ENCODE results near the gene TIAM2.
A peak's percentile ranks its signal among the peaks of the same experiment; 100 is the strongest.
"Not testable (repeated sequence)": the region's sequence is repeated elsewhere in the genome, so short reads cannot be mapped to it uniquely, and the experiment has no call there.

Gene TIAM2

DNA sequence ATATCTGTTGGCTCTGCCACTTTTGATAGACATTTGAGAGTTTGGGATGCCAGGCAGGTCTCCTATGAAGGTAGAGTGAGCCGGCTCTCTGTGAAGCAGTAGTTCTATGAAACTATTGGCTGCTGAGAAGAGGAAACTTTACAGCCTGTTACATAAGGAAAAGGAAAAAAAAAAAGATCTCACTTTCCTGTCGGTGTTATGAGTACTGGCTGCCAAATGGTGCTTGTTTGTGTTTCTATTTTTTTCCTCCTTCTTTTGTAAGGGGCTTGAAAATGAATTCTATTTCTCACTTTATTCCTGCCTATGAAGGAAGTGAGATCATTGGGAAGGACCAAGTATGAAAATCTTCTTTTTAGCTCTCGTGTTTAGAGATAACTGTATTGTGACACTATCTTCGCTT is 195.6 kb downstream of the TIAM2 start:
- no peak for FAIRE-seq
- no peak for DNase-seq (ENCODE audit: low spot score)

DNA sequence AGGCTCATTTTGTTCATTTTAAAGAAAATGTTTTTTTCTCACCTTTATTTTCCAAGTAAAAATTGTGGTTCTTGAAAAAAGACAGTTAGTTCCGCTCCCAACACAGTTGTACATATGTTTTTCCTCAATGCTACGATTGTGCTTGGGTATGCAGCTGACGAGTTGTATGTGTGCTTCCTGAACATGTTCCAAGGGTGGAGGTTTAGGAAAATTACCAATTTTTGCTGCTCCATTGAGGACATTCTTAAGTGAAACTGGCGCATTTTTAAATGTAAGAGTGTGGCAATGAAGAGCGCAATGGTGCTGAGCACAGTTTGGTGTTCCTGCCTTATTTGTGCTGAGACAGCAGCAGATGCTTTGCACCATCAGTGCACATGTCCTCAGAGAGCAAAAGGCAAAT is 198.4 kb downstream of the TIAM2 start:
- DNase-seq (ENCODE audit: low spot score) (no peak), FAIRE-seq (no peak)

DNA sequence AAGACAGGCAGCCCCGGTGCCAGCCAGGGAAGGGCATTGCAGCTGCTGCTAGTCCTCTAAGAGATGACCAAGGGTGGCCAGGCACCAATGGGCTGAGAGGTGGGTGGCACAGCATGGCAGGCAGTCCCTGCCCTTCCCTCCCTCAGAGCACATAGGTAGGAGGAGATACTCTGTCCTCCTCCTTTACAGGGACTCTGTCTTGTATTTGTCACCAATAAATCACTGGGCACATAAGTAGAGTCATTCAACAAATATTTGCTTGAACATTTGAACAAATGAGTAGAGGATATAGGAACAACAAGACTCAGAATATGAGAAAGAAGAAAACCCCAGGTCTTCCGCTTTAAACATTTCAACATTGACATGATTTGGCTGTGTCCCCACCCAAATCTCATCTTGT is 199.3 kb downstream of the TIAM2 start:
- DNase-seq (ENCODE audit: low spot score) = no peak
- FAIRE-seq = no peak

DNA sequence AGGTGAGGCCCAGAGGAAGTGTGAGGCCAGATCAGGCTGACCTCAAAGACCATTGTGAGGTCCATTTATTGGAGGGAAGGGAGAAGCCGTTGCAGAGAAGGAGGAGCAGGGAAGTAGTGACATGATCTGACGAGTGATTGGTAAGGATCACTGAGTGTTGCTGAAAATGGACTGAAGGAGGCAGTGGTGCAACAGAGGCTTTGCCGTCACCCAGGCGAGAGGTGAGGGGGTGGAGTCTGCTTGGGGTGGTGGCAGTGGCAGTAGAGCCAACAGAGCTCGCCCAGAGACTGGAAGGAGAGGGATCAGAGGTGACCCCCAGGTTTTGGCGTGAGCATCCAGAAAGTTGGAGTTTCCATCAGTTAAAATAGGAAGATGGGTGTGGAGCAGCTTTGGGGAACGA is 200.8 kb downstream of the TIAM2 start:
- FAIRE-seq = no peak

DNA sequence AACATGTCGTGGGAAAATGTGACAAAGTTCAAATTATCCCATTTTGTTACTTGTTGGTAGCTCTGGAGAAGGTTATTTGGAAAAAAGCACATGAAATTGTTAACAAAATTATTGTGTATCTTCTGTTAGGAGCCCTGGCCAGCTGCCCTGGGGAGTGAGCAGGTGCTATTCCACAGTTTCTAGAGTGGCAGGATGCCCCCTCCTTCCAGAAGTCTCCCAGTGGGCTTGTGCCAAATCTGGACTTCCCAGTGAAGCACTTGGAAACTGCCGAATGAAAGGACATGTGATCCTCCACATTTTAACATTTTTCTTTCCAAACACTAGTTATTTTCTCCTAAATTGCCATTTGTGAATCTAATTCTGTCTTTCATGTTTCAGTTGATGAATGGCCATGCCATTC is 201.8 kb downstream of the TIAM2 start:
- FAIRE-seq (no peak), DNase-seq (ENCODE audit: low spot score) (no peak)

More for the DNA sequence above, 200.8 kb downstream of the TIAM2 start:
- no peak for DNase-seq (ENCODE audit: low spot score)

DNA sequence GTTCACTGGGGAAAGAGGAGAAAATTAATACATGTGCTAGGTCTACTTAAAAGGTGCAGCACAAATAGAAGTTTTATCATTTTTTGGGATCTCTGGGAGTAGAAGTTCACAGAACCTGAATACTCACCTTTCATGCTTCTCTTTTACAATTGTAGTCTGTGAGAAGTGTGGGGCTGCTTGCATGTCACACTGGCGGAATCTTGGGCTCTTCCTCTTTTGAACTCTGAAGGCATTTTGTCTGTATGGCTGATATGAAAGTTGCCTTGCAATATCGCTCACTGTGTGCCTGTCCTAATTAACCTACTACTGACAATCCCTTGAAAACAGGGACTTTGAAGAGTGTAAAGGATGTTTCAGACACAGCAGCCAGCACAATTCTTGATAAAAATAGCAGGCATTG is 202.8 kb downstream of the TIAM2 start:
- FAIRE-seq (no peak), DNase-seq (ENCODE audit: low spot score) (no peak)

DNA sequence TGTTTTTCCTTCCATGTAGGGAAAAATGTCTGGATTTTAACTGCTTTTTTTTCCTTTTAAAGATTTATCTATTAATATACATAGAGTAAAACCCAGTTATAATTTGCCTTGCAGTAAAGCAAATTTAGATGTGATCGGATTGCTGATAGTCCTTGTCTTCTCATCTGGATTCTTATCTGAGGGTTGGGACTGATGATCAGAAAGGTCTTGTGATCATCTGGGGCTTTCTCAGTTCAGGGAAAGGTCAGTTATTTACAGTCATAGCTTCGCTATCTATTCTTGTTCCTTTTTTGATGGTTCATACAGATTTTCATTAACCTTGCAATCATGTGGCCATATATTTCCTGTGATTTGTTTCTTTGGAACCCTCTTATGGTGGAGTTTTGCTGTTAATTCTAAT is 204.9 kb downstream of the TIAM2 start:
- DNase-seq (ENCODE audit: low spot score) (no peak), FAIRE-seq (no peak)

DNA sequence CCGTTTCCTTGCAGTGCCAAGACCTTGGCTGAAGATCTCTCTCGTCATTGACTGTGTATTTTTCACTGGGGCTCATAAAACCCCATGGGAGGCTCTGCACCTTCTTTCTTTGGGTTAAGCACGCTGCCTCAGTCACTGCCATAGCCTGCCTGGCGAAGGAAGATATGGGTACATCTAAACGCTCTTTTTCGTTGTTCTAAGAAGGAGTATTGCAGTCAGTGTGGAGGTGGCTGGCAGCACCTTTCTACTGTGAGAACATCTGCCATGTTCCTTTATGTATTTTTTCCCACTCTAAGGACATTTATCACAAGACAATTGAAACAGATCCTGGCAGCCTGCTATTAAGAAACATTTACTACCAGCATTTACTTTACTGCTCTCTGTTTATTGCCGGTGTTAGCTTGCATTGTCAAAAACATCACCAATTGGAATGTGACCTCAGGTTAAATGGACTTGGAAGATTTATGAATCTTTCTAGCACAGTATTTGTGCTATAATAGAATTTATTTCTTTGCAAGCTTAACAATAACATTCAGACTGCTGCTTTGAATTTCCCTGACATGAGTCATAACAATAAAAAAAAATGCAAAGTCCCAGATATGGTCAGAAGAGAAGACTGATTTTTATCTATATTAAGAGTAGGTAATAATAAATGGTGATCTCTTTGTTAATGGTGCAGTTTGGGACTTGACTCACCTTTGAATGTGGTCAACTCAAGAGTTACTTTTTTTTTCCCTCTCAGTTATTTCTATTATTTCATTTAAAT is 206.5 kb downstream of the TIAM2 start:
- FAIRE-seq (no peak), DNase-seq (ENCODE audit: low spot score) (peak; percentile 54)

DNA sequence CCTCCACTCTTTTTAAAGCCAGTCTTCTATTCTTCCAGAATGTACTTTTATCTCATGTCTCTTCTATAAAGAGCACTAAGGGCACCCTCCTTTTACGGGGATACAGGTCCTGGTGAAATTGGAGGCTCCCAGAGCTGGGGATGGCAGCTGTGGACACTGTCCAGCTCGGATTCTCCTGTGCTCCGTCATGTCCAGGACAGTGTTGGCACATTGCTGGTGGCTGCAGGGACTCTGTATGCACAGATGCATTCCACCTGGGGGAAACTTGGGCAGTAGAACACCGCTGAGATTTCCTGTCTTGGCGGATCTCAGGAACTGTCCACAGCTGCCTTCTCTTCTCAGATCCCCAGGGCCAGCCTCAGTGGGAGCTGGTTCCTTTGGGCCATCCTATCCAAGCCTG is 212.1 kb downstream of the TIAM2 start:
- FAIRE-seq = no peak
- no peak for DNase-seq (ENCODE audit: low spot score)

DNA sequence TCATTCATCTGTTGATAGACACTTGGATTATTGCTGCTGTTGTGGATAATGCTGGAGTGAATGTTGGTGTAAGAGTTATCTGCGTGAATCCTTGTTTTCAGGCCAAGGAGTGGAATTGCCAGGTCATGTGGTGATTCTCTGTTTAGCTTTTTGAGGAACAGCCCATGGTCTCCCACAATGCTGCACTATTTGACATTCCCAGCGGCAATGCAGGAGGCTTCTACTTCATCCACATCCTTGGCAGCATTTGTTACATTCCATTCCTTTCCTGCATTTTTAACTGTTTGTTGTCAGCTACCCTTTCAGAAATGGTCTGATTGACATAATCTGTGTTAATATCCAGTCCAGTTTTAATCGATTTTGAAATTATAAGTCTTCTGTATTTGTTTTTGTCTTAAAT is 217.0 kb downstream of the TIAM2 start:
- FAIRE-seq (no peak), DNase-seq (ENCODE audit: low spot score) (no peak)

DNA sequence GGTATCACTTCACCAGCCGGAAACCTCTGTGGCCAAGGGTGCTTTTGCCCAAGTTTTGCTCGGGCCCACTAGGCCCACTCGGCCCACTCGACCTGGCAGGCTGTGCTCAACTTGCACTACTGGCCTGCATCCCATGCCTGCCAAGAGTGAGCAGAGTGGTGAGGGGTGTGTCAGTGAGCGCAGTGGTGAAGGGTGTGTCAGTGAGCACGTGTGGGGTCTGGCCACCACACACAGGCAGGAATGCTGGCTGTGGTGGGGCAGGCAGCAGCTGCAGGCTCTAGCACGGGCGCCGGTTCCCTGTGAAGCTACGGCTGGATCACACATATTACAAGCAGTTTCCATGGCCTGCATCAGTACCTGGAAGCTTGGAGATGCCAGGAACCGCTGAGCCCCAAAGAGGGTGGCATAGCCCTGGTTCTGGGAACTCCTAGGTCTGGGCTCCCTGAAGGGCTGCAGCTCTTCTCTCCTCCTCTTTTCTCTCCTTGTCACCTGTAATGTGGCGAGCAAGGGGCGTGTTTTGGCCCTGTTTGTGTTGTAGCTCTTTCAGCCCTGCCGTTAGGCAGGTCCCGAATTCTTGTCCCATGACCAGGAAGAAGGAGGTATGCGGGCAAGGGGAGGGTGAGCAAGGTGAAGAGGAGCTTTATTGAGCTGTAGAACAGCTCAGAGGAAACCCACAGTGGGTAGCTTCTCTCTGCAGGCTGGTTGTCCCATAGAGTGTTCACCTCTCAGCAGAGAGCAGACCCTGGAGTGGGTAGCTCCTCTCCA is 217.7 kb downstream of the TIAM2 start:
- FAIRE-seq (peak; percentile 94), DNase-seq (ENCODE audit: low spot score) (peak; percentile 69)

DNA sequence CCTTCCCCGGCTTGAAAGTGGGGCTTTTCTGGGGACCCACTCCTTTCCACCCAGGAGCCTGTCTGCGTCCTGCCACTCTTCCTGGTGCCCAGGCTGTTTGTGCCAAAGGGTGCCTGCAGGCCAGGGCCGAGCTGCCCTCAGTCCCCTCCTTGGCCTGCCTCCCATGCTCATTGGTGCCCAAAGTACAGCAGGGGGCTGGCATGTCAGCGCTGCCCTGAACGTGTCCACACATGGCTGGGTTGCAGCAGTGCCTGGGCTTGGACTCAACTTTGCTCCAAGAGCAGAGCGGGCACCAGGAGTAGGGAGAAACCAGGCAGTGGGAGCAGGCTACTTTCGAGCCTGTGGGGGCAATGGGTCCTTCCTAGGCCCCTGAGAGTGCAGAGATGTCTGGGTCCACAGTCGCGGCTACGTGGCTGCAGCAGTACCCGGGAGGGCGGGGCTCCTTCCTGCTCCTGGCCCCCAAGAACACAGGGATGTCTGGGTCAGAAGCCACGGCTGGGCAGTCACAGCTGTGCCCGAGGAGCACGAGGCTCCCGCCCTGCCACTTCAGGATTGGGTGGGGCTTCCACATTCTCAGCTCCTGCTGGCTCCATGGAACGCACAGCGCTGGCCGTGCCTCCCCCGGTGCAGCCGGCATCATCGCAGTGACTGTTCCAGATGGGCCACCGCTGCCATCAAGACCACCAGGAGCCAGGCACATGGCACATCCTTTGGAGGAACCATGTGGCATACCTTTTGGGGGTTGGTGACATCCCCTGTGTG is 218.7 kb downstream of the TIAM2 start:
- no peak for DNase-seq (ENCODE audit: low spot score)
- no peak for FAIRE-seq

DNA sequence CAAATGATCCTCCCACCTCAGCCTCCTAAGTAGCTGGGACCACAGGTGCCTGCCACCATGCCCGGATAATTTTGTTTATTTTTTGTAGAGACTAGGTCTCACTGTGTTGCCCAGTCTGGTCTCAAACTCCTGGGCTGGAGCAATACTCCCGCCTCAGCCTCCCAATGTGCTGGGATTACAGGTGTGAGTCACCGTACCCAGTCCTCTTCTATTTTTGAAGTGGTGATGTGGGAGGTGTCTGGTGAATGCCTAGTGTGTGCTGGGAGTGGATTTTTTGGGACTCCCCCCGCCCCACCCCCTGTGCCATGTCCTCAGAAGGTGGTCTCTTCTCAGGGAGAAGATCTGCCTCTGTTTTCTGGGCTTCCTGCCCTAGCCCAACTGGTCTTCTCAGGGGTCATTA is 220.8 kb downstream of the TIAM2 start:
- no peak for FAIRE-seq

DNA sequence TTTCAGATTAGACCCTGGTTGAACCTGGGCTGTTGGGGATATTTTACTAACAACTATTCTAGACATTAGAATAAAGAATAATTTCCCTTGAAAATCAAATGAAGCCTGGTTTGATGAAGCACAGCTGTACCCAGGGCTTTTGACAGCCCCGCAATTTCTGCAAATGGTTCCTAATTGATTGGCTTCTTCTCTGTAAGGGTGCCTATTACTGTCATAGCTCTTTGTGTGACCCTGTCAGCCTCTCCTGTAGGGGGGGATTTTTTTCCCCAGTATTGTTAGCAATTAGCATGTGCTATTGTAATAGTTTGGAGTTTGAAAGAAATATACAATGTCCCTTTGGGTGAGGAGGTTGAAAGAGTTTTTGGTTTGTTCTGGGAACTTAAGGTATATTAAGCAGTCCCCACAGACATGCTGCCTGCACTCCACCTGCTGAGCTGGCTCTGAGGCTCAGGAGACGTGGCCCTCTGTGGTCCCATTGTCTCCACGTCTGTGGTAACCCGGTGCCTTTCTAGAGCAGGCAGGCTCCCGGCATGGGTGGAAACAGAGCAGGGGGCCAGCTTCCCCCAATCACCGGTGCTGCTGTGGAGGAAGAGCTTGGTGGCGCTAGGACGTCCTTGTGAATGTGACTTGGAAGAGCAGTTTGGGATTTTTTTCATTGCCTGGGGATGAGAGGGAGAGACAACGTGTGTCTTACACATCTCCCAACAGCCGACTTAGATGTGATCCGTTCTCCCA is 221.4 kb downstream of the TIAM2 start:
- FAIRE-seq (no peak), DNase-seq (ENCODE audit: low spot score) (no peak)

More for the DNA sequence above, 220.8 kb downstream of the TIAM2 start:
- DNase-seq (ENCODE audit: low spot score) = no peak

DNA sequence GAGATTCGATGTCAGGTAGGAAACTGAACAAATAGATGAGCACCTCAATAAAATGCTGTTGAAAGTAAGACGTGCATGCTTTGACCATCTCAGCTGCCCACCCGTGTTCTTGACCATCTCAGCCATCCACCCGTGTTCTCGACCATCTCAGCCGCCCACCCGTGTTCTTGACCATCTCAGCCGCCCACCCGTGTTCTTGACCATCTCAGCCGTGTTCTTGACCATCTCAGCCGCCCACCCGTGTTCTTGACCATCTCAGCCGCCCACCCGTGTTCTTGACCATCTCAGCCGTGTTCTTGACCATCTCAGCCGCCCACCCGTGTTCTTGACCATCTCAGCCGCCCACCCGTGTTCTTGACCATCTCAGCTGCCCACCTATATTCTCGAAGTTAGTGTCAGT is 223.6 kb downstream of the TIAM2 start:
- not testable (repeated sequence) for FAIRE-seq; DNase-seq (ENCODE audit: low spot score)

DNA sequence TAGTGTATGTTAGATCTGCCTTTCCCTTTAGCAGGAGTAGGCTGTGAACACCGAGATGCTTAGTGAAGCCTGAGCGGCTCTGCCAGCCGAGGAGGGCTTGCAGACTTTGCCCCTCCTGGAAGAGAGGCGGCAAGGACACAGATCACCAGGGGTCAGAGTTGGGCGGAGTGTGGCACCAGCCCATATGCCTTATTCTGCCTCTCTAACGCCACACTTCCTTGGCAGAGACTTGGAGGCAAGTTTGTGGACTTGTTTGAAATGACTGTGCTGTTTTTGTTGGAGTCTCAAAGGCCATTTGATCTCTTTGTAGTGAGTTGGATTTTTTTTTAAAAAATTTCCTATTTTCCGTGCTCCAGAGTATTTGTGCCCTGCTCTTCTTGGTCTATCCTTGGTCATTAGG is 224.2 kb downstream of the TIAM2 start:
- no peak for FAIRE-seq
- DNase-seq (ENCODE audit: low spot score) = no peak

DNA sequence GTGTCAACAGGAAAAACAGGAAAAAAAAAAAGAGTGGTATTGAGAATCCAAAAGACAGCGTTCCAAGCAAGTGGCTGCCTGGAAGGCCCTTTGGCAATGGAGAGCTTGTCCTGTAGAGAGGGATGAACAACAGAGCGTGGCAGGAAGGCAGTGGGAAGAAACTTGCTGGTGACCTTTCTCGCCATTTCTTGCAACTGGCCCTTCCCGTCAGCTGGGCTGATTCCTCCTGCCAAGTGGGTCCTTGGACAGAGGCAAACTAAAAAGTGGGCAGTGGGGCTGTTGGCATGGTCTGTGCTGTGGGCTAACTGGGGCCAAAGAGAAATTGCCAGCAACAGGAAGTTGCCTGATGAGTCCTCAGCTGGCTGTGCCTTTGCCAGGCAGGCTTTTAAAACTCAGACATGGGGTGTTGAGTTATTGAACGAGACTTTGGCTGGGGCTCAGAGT is 224.8 kb downstream of the TIAM2 start:
- FAIRE-seq (no peak), DNase-seq (ENCODE audit: low spot score) (no peak)

DNA sequence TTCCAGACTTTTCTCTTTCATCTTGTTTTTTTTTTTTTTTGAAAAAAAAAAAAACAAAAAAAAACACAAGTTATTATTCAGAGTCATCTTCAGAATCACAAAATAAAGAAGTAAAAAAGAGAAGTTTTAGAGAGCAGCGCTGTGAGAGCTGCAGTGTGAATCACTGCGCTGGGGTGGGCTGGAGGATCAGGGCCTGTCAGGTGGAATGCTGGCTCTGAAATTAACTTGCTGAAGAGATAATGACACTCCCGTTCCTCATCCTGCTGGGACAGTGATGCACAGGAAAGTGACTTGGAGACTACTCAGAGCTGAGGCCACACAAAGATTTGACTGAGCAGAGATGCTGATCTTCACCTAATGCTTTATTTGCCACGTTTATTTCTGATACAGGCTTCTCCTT is 226.0 kb downstream of the TIAM2 start:
- FAIRE-seq = no peak
- DNase-seq (ENCODE audit: low spot score) = no peak

DNA sequence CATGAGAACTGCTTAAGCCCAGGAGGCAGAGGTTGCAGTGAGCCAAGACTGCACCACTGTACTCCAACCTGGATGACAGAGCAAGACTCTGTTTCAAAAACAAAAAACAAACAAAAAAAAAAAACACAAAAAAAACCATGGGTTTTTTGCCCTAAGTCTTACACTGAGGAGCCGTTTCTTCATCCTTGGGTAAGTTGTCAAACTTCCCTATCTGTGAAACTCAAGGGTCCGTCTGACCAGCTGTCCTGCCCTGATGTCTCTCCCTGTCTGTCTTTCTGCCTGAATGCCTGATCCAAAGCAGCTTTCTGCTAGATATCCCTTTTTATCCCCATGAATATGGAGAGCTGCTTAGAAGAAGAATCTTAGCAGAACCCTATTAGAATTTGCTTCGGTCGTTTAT is 227.4 kb downstream of the TIAM2 start:
- FAIRE-seq = no peak
- DNase-seq (ENCODE audit: low spot score) = no peak

DNA sequence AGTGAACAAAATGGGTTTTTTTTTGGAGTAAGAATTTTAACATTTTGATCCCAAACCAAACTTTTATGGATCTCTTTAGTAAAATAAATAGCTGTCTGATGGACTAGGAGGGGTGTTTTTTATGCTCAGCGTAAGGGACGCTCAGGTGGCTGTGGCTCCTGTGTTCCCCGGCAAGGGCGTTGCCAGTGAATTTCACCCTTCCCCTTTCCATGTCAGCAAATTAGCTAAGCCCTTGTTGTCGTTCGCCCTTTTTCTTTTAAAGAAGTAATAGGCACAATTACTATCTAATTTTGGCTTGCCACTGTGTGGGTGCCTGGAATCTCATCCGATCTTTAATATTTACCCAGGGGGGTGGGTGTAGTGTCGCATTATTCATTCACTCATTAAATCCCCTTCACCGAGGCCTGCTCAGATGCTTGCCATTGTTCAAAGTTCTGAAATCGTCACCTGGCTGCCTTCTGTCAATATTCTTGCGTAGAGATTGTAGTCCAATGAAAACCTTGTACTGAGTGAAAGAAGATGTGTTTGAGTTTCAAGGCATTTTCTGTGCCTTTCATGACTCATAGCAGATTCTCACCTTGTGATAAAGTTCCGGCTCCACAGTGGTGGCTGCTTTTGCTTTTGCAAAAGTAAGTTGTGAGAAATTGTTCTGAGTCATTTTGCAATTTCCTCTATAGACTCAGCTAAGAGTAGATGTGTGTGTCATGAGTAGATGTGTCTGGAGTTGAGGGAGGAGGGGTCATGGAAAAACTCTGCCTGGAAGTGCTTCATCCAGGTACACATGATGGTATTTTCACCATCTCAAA is 228.7 kb downstream of the TIAM2 start:
- FAIRE-seq = no peak
- peak; percentile 61 for DNase-seq (ENCODE audit: low spot score)

DNA sequence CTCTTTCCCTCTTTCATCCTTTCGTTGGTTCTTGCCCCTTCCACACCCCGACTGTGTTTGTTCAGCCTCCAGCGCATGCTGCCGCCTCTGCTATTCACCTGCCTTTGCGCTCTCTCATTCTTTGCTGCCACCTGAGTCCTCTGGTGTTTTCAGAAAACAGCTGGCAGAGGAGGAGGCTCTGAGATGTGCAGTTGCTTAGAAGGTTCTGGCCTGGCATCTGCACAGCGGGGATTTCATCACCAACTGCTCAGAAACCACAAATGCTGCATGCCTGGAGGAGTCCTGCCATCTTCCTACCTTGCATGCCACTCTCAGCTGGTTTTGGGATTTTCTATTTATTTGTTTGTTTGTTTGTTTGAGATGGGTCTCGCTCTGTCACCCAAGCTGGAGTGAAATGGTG is 229.5 kb downstream of the TIAM2 start:
- FAIRE-seq = no peak
- DNase-seq (ENCODE audit: low spot score) = no peak

Measured in urothelium cell line (cell line).